ENCODE results near the gene TMEM87A.

DNA sequence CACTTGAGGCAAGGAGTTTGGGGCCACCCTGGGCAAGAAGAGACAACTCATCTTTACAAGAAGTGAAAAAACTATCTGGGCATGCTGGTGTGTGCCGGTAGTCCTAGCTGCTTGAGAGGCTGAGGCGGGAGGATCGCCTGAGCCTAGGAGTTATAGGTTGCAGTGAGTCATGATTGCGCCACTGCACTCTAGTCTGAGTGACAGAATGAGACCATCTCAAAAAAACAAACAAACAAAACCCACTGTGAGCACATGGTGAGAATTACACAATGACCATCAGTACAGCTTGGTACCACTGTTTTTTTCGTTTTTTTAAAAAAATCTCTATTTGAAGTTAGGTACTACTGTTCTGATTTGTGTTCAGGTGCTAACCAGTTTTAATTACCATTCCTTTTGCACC, 78.7 kb downstream of the TMEM87A start:
- TF ChIP-seq POLR2A (IDR thresholded peaks at IDR 0.05), result no peak
- TF ChIP-seq, protein P1, sequence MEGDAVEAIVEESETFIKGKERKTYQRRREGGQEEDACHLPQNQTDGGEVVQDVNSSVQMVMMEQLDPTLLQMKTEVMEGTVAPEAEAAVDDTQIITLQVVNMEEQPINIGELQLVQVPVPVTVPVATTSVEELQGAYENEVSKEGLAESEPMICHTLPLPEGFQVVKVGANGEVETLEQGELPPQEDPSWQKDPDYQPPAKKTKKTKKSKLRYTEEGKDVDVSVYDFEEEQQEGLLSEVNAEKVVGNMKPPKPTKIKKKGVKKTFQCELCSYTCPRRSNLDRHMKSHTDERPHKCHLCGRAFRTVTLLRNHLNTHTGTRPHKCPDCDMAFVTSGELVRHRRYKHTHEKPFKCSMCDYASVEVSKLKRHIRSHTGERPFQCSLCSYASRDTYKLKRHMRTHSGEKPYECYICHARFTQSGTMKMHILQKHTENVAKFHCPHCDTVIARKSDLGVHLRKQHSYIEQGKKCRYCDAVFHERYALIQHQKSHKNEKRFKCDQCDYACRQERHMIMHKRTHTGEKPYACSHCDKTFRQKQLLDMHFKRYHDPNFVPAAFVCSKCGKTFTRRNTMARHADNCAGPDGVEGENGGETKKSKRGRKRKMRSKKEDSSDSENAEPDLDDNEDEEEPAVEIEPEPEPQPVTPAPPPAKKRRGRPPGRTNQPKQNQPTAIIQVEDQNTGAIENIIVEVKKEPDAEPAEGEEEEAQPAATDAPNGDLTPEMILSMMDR (IDR thresholded peaks at IDR 0.05), result no peak

Measured in ovary (tissue), 3 donors.